Activated T-helper 1 cell treated with anti-CD3 and anti-CD28 coated beads, Interleukin-12 subunit alpha, Interleukin-12 subunit beta, Interleukin-2, Interleukin-4 antibody, amounts not matched to agents 30 ng/mL and 10 ng/mL and 1 ng/mL, durations not matched to agents 14 hours and 24 hours and 36 hours (primary cell): Measurements from ENCODE around the gene LMF2. TPM values are rescaled to one million over a fixed set of nuclear protein-coding genes. Genes with fewer than 3 reads are reported as not detected.

Experiments used
- DNase-seq: peaks from one replicate; pipeline ENCODE4 v3.0.0; 2021; ENCODE audit warnings: low spot score
- H3K27ac Mint-ChIP-seq: one replicate; pipeline ENCODE4 v1.8.0; 2021; ENCODE audit warnings: mild to moderate bottlenecking, mixed read lengths
- H3K27me3 Mint-ChIP-seq: one replicate; pipeline ENCODE4 v1.8.0; 2022; ENCODE audit warnings: mild to moderate bottlenecking, moderate library complexity, mixed read lengths; ENCODE audit not compliant: insufficient read depth
- H3K36me3 Mint-ChIP-seq: one replicate; pipeline ENCODE4 v1.8.0; 2021; ENCODE audit warnings: low read depth, mixed read lengths
- H3K4me1 Mint-ChIP-seq: one replicate; pipeline ENCODE4 v1.8.0; 2021; ENCODE audit warnings: low read depth, mixed read lengths
- H3K4me3 Mint-ChIP-seq: one replicate; pipeline ENCODE4 v1.8.0; 2021; ENCODE audit warnings: mild to moderate bottlenecking, moderate library complexity, mixed read lengths
- H3K9me3 Mint-ChIP-seq: one replicate; pipeline ENCODE4 v1.8.0; 2021; ENCODE audit warnings: mixed read lengths
- intact Hi-C: fragments of 100-400 bp; cut with micrococcal nuclease; formaldehyde crosslinking; loops from one replicate; pipeline ENCODE4 v1.15.1; 2024
- total RNA-seq: library from RNA; stranded (reverse); gene quantifications from 2 replicates; pipeline ENCODE4 v1.2.3, GENCODE V29; 2022

LMF2 gene
- total RNA-seq, 1 donor from 2014 or later, result 81.2 TPM

DNA sequence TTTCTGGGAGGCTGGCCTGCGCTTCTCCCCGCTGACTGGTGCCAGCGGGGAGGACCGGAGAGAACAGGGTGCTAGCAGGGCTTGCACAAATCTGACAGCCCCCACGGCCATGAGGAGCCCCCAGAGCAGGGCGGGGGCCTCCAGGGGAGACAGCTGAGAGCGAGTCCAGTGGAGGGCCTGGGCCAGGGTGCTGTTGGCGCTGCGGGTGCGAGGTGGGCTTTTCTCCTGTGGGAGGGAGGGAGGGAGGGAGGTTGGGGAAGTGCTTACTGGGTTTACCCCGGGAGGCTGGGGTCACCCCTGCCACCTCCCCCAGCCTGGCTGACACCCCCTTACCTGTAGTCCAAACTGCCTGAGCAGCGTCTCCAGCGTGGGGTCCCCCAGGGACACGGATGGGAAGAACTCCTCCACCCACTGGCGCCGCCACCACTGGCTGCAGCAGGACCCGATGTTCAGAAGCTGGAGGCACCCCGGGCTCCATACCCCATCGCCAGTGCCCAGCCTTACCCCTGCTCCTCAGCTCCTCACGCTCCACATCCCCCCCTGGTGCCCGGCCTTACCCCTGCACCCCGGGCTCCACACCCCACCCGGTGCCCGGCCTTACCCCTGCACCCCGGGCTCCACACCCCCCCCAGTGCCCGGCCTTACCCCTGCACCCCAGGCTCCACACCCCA lies 3.9 kb downstream of the LMF2 start:
- Mint-ChIP-seq H3K9me3 (no peaks in the 10 kb centered on the region), H3K4me1 (peaks cover 4% of the 10 kb centered on the region), H3K27me3 (no peaks in the 10 kb centered on the region), H3K4me3 (no peak overlapping the region), H3K36me3 (peaks cover 4% of the 10 kb centered on the region), H3K27ac (no peak overlapping the region)
- intact Hi-C loops, result no loop called here
- no peak for DNase-seq

DNA sequence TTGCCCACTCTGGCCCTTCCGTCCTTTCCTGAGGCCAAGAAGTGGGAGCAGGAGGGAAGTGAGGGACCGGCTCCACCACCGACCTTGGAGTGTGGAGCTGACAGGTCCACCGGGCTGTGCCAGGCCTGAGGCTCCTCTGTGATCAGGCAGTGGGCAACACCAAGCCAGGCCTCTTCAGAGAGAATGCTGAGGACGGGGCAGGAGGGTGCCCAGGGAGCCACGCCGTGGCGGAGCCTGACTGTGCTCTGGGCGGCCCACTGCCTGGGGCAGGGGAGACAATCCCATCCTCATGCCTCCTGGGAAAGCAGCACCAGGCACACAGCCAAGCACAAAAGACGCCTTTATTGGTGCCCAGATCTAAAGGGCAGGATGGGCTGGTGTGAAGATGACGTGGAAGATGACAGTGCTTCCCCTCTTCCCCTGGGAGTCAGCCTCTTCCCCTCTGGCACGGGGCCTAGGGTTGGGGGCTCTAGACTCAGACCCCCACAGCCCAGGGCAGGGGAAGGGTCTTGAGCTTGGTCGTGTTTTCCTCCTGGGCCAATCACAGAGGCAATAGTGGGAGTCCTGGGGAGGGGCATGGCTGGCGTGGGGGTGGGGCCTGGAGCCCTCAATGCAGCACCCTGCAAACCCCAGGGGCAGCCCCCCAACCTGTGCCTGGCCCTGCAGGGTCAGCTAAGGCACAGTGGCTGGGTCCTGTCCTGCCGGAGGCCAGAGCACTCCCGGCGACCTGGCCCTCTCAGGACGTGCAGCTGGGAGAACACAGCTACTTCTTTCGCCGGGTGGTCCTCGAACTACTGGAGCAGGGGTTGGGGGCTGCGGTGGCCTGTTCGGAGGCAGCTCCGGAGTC lies 4.7 kb downstream of the LMF2 start:
- DNase-seq, result no peak
- Mint-ChIP-seq H3K27me3 (peaks cover 3% of the 10 kb centered on the region), H3K4me3 (no peak overlapping the region), H3K9me3 (no peaks in the 10 kb centered on the region), H3K27ac (no peak overlapping the region), H3K4me1 (peaks cover 10% of the 10 kb centered on the region), H3K36me3 (peaks cover 4% of the 10 kb centered on the region)
- intact Hi-C loops, result no loop called here

DNA sequence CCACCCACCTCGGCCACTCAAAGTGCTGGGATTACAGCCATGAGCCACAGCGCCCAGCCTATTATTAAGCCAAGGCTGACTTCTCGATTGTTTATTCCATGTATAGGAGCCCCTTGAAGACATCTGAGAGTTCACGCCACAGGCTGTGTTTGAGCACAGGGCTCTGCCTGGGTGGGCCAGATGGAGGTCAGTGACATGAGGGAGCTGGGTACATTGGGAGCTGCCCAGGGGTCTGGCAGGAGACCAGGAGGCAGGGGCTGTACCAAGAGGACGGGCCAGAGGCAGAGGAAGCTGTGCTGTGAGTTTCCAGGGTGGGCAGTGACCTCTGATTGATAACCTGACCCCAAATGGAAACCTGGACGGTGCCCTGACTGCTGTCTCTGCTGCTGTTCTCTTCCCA lies 5.4 kb downstream of the LMF2 start:
- Mint-ChIP-seq H3K36me3 (peaks cover 4% of the 10 kb centered on the region), H3K4me1 (peaks cover 10% of the 10 kb centered on the region), H3K4me3 (no peak overlapping the region), H3K27ac (no peak overlapping the region), H3K9me3 (no peaks in the 10 kb centered on the region), H3K27me3 (peaks cover 5% of the 10 kb centered on the region)
- intact Hi-C loops, result no loop called here
- DNase-seq, result no peak

- Mint-ChIP-seq H3K27me3 (peaks cover 7% of the 10 kb centered on the region), H3K36me3 (no peaks in the 10 kb centered on the region), H3K4me1 (peaks cover 10% of the 10 kb centered on the region), H3K9me3 (no peaks in the 10 kb centered on the region), H3K4me3 (no peak overlapping the region), H3K27ac (no peak overlapping the region)
- intact Hi-C loops, result no loop called here
- no peak for DNase-seq
Measured at GRCh38 chr22:50500452-50500851, 7.0 kb downstream of the LMF2 start.

DNA sequence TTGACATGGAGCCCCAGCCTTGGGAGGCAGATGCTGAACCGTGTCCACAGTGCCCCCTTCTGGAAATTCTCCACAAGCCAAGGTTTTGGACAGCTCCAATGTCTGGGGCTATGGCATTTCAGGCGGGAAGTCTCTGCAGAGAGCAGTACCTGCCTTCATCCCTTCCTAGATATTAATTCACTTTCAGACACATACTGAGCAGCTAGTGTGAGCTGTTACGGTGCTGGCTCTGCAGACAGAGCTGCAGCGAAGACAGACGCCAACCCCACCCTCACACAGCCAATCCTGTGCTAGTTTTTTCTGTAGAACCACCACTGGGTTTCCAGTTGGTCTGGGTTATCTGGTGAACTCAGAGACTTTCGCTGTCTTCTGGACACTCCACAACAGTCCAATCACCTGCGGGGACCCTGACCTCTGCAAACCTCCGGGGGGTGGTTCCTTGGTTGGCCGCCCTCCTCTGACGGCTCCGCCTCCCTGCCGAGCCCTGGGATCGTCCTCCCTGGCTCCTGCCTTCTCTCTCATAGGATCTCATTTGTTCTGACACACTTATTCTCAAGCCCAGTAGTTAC lies 9.1 kb downstream of the LMF2 start:
- H3K36me3 Mint-ChIP-seq, result no peaks in the 10 kb centered on the region
- H3K27me3 Mint-ChIP-seq, result peaks cover 10% of the 10 kb centered on the region
- peak; percentile 61 for DNase-seq
- H3K9me3 Mint-ChIP-seq, result no peaks in the 10 kb centered on the region
- H3K4me1 Mint-ChIP-seq, result peaks cover 10% of the 10 kb centered on the region
- intact Hi-C loops, result loop anchor here (2.0 to 5.0 kb wide), 3 partner anchors 42 to 350 kb away; no protein-coding TSS in a partner anchor
- no peak overlapping the region for H3K4me3 Mint-ChIP-seq
- H3K27ac Mint-ChIP-seq, result no peak overlapping the region

DNA sequence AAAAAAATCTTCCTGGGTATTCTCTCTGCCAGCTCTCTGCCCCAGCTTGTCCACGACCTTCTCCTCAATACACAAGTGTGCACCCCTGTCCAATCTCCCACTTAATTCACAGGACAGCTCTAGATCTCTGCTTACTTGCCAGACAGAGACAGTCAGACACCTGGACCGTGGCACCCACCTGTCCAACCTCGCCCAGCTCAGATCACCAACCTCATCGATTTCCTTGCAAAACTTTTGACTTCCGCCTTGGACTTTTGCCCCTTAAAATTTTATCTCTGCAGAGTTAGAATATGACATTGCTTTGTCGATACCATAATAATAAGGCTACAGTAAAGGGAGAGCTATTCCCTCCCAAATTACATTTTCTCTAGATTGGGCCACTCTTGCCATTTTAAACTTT lies 10.4 kb downstream of the LMF2 start:
- no peak for DNase-seq
- no peak overlapping the region for H3K4me3 Mint-ChIP-seq
- H3K4me1 Mint-ChIP-seq, result peaks cover 10% of the 10 kb centered on the region
- H3K36me3 Mint-ChIP-seq, result no peaks in the 10 kb centered on the region
- H3K9me3 Mint-ChIP-seq, result no peaks in the 10 kb centered on the region
- intact Hi-C loops, result loop anchor here (5.0 kb wide), 1 partner anchor 255 kb away; no protein-coding TSS in a partner anchor
- H3K27me3 Mint-ChIP-seq, result peaks cover 13% of the 10 kb centered on the region
- no peak overlapping the region for H3K27ac Mint-ChIP-seq

DNA sequence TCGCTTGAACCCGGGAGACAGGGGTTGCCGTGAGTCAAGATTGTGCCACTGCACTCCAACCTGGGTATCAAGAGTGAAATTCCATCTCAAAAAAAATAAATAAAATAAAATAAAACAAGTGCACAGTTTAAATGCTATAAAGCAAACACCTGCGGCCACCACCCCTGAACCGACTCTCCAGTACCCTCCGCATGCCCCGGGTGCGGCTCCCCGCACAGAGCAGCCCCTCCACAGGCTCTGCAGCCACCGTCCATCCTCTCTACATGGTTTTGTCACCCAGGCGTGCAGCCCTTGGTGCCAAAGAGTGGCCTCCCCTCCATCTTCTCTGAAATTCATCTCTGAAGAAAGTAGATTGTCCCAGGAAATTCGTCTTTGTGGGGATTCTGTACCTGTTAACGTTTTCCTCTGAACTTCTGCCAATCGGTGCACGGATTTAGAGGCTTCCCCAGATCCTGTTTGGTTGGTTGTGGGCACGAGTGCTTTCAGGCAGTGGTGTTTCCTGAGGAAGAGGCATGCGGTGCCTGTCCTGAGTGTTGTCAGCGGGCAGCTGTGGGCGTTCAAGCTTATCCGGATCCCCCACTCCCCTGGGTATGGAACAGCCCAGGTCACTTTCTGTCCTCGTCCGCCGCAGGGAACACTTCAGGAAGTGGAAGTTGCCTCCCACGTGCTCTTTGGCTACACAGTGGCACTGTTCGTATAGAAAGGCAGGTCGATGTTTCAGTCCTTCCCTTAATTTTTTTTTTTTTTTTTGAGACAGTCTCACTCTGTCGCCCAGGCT lies 16.8 kb downstream of the LMF2 start:
- intact Hi-C loops, result no loop called here

GRCh38 chr22:50489363-50490243 lies 17.9 kb downstream of the LMF2 start:
- intact Hi-C loops, result no loop called here
- peaks cover 6% of the 10 kb centered on the region for H3K27me3 Mint-ChIP-seq
- no peak overlapping the region for H3K27ac Mint-ChIP-seq
- no peaks in the 10 kb centered on the region for H3K36me3 Mint-ChIP-seq
- H3K9me3 Mint-ChIP-seq, result no peaks in the 10 kb centered on the region
- no peak overlapping the region for H3K4me3 Mint-ChIP-seq
- H3K4me1 Mint-ChIP-seq, result peaks cover 7% of the 10 kb centered on the region
- no peak for DNase-seq

More for the DNA sequence above, 16.8 kb downstream of the LMF2 start:
- no peak for DNase-seq
- Mint-ChIP-seq H3K27ac (peak overlapping the region; percentile 49), H3K27me3 (peaks cover 8% of the 10 kb centered on the region), H3K36me3 (no peaks in the 10 kb centered on the region), H3K9me3 (no peaks in the 10 kb centered on the region), H3K4me3 (no peak overlapping the region), H3K4me1 (peaks cover 7% of the 10 kb centered on the region)

GRCh38 chr22:50488886-50489285 lies 18.6 kb downstream of the LMF2 start:
- Mint-ChIP-seq H3K4me3 (no peak overlapping the region), H3K27me3 (peaks cover 6% of the 10 kb centered on the region), H3K4me1 (peaks cover 7% of the 10 kb centered on the region), H3K36me3 (no peaks in the 10 kb centered on the region), H3K27ac (no peak overlapping the region), H3K9me3 (no peaks in the 10 kb centered on the region)
- no peak for DNase-seq
- intact Hi-C loops, result no loop called here

DNA sequence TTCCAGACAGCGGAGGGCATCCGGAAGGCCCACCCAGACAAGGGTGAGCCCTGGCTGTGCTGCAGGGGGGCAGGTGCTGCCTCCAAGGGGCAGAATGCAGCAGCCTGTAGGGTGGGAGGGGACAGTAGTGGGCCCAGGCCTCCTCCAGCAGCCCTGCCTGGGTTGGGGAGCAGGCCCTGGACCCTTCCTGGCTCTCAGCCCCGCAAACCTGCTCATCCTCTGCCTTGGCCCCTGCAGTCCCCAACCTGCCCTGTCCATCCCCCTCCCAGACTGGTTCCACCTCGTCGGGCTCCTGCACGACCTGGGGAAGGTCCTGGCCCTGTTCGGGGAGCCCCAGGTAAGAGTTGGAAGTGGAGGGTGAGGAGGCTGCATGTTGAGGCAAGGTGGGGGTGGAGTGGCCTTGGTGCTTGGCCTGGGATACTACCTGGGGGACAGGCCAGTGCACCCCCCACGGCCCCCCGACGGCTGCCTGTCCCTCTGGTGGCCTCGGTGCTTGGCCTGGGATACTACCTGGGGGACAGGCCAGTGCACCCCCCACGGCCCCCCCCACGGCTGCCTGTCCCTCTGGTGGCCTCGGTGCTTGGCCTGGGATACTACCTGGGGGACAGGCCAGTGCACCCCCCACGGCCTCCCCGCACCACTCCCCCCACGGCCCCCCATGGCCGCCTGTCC lies 19.4 kb downstream of the LMF2 start:
- no peak overlapping the region for H3K27ac Mint-ChIP-seq
- peaks cover 7% of the 10 kb centered on the region for H3K4me1 Mint-ChIP-seq
- H3K36me3 Mint-ChIP-seq, result no peaks in the 10 kb centered on the region
- intact Hi-C loops, result no loop called here
- H3K9me3 Mint-ChIP-seq, result no peaks in the 10 kb centered on the region
- no peak for DNase-seq
- H3K27me3 Mint-ChIP-seq, result peaks cover 5% of the 10 kb centered on the region
- no peak overlapping the region for H3K4me3 Mint-ChIP-seq

GRCh38 chr22:50487290-50488005 lies 20.1 kb downstream of the LMF2 start:
- intact Hi-C loops, result no loop called here
- no peak overlapping the region for H3K27ac Mint-ChIP-seq
- H3K27me3 Mint-ChIP-seq, result peaks cover 2% of the 10 kb centered on the region
- H3K9me3 Mint-ChIP-seq, result no peaks in the 10 kb centered on the region
- no peaks in the 10 kb centered on the region for H3K36me3 Mint-ChIP-seq
- DNase-seq, result no peak
- H3K4me3 Mint-ChIP-seq, result no peak overlapping the region
- peaks cover 7% of the 10 kb centered on the region for H3K4me1 Mint-ChIP-seq
